Fibroblast of the conjunctiva (primary cell): ENCODE results near the gene MACROD2.

Experiments used
- DNase-seq: peaks from one replicate; pipeline ENCODE4 v3.0.0-alpha.2; 2010; ENCODE audit warnings: low read depth

Gene MACROD2

DNA sequence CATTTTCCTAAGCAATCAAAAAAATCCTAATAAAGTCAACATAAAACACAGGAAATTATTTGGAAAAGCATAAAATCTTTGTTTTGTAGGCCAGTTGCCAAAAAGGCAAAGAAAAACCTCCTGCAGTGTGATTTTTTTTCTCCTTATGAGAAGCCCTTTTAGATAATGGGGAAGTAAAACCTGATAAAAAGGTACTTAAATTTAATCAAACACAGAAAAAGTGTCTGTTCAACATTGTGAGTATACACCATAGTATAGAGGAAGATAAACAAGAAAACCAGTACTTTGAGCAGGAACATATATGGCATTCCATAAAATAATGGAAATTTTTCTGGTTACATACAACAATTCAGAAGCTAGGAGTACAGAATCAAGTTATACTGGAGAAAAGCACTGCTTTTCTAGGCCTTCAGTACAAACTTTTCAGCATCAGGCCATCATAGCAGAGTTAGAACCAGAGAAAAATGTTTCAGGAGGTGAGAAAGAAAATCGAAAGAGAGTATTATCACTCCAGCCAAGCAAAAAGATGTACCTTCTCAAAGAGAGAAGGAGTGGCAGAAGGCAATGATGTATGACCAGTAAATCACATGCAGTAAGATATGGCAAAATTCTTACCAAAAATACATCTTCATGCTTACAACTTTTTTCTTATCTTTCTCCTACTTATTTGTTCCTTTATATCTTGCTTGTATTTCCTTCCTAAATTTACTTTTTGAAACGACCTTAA, 2083.0 kb downstream of the MACROD2 start:
- DNase-seq, result no peak

DNA sequence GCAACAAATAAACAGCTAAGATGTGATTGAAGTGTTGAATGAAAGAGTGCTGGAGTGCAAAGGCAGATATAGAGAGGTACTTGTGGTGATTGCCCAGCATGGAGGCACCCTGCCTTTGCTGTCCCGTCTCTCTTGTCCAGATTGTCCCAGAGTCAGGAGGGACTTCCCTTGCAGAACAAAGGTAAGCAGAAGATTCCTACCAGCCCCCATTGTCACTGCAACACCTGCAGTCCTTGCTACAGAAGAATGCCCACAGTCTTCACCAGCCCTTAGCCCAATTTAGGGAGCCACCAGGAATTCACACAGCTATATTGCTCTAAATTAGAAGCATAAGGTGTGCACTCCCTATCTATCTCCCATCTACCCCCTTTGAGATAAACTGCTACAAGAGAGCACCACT, 2086.1 kb downstream of the MACROD2 start:
- DNase-seq, result no peak

DNA sequence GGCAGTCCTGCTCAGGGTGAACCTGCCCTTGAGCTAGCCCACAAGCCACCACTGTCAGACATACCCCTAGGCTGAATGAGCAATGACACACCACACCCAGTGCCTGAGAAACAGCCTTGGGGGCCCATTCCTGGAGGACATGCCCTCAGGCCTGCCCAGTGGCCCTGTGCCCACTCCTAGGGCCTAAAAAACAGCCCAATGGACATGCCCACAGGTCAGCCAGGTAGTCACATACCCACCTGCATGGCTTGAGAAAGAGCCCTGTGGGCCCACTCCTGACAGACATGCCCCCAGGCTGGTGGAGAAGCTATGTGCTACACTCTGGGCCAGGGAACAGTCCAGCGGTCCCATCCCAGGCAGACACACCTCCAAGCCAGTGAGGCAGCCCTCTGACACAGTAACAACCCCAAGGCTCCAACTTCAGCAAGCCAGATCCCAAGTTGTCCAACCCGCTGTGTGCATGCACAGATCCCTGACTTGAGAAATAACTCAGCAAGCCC, 2086.8 kb downstream of the MACROD2 start:
- no peak for DNase-seq

DNA sequence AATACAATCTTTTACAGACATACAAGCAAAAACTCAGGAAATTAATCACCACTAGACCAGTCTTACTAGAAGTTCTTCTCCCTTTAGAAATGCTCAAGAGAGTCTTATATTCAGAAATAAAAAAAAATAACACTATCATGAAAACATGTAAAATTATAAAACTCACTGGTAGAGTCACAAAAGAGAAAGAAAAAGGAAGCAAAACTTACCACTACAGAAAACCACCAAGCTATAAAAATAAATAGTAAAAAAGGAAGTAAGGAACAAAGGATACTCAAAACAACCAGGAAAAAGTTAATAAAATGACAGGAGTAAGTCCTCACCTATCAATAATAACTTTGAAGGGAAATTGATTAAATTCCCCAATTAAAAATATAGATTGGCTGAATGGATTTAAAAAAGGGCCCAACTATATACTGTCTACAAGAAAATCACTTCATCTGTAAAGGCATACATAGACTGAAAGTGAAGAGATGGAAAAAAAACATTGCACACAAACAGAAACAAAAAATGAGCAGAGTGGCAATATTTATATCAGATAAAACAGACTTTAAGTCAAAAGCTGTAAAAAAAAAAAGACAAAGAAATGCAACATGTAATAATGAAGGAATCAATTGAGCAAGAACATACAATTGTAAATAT, 2088.4 kb downstream of the MACROD2 start:
- DNase-seq, result no peak

DNA sequence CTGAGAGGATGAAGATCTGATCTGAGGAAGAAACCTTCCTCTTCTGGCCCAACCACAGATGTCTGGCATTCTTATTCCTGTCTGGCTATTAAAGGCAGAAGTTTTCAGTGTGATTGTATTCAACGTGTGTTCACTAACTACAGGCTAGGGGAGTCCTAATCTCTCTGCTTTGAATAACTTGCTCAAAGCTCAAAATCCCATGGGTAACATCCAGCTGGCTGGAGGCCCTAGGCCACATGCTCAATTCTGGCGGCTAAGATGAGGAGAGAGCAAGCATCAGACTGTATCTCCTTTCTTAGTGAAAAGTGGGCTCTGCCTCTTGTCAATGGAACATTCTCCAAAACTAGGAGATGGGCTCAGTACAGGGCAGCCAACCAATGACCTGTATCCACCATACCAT, 2099.9 kb downstream of the MACROD2 start:
- no peak for DNase-seq

DNA sequence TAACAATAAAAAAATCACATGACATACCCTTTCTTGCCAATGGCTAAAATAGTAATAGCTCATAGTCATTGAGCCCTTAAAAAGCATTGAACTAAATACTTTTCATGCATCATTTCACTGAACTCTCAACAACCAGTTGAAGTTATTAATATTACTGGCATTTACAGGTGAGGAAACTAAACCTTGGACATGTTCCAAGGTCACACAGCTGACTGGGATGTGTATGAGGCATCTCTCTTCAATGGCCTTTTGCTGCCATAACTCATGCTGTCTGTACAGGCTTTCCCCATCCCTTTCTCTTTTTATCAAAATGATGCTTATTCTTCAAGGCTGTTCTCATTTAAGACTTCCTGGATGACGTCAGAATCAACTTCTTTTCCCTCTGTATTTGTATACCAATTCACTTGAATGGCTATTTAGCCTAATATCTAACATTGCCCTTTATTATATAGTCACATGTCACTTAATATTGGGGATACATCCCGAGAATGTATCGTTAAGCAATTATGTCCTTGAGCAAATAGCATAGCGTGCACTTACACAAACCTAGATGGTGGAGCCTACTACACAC, 2101.5 kb downstream of the MACROD2 start:
- DNase-seq, result no peak

DNA sequence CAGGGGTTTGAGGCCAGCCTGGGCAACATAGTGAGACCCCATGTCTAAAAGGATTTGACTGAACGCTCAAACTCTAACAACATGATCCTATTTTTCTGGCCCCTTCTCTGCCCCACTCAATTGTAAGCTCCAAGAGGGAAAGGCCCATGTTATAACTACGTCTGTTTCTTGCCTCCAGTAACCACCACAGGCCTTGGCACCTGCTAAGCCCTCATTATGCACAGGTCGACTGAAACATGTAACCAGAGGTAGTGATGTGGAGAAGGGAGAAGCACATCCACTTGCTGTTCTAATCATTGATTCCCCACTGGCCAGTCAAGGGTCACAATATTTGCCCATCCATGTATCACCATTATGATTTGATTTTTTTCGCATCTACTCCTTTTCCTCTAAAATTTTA, 2102.5 kb downstream of the MACROD2 start:
- no peak for DNase-seq

DNA sequence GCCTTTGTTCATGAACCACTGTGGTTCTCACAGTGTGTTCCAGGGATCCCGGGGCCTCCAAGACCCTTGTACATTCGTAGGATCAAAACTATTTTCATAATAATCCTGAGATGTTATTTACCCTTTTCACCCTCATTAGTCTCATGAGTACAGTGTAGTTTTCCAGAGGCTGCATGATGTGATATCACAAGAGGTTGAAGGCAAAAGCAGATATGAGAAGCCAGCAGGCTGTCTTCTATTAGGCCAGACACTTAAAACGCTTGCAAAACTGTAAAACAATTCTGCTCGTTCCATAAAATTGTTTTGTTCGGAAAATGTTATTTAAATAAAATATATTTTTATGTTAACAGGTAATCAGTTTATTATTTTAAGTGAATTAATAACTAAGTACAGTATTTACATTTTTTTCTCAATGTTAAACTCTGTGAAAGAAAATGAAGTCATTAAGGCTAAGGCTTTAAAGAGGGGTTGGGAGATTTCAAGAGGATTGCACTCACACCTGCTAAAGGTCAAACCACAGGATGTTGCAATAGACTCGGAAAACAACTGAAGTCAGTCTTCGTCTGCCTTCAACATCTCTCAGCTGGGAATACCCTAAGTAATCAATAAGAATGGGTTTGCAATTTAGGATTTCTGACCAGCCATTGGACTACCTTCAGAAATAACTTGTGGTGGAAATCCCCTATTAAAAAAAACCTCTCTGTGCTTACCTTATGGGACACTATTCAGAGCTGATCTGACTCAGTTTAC, 2103.7 kb downstream of the MACROD2 start:
- DNase-seq, result no peak

DNA sequence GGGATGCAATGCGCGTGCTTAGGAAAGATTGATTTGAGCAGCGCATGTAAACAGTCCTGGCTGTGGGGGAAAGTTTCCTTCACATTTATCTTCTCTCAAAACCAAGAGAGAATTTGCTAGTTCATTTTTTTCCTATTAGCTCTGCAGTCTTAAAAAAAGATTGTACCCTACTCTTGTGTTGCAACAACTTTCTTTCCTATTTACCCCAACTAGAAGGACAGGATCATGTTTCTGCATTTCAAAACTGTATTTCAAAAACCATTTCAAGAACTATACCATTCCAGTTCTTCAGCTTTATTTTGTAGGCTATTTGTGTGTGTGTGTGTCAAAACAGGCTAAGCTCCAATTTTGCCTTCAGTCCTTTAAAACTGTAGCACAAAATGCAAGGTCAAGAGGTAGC, 2104.8 kb downstream of the MACROD2 start:
- DNase-seq, result no peak

DNA sequence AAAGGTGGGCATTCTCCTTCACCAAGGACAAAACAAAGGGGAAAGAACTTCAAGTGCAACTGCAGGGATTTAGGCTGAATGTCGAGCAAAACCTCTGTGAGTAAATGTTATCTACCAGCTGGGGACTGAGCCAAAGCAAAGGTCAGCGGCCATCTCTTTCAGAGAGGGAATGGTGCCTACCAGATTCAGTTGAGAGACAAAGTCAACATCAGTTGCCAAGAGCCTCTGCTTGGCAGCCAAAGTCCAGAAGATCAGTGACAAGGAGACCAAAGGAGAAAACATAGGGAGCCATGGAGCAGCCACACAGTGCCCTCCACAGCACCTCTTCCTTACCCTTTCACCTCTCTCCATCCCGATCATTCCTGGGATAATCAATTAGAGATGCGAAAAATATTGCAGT, 2105.5 kb downstream of the MACROD2 start:
- DNase-seq, result no peak
